Mesenchymal stem cell (in vitro differentiated cells and primary cell): ENCODE results near the gene METTL17.

ENCODE experiments used
- DNase-seq: peaks from one replicate; pipeline ENCODE4 v3.0.0-alpha.2; 2013
- H2AFZ ChIP-seq: one replicate; pipeline ENCODE4 v1.6.1; 2013; ENCODE audit warnings: low read depth, mild to moderate bottlenecking, control low read depth, inconsistent platforms, low read length, moderate library complexity
- H2AK5ac ChIP-seq: 2 replicates; pipeline ENCODE4 v1.6.1; 2013; ENCODE audit warnings: low read length, moderate library complexity, mild to moderate bottlenecking, inconsistent platforms; ENCODE audit not compliant: severe bottlenecking
- H2BK120ac ChIP-seq: one replicate; pipeline ENCODE4 v1.6.1; 2013; ENCODE audit warnings: low read depth, mild to moderate bottlenecking, inconsistent platforms, low read length, moderate library complexity
- H2BK12ac ChIP-seq, 2 experiments: one replicate each; pipeline ENCODE4 v1.6.1; 2013; ENCODE audit warnings: inconsistent platforms in 2 of 2, low read length in 2 of 2, mild to moderate bottlenecking in 2 of 2, moderate library complexity in 2 of 2, control low read depth in 1 of 2
- H2BK15ac ChIP-seq: one replicate; pipeline ENCODE4 v1.6.1; 2013; ENCODE audit warnings: mild to moderate bottlenecking, low read depth, inconsistent platforms; ENCODE audit not compliant: poor library complexity, severe bottlenecking
- H2BK5ac ChIP-seq: 2 replicates; pipeline ENCODE4 v1.6.1; 2013; ENCODE audit warnings: low read depth, mild to moderate bottlenecking, low read length, control low read depth, inconsistent platforms; ENCODE audit not compliant: poor library complexity, severe bottlenecking
- H3K14ac ChIP-seq, 2 experiments: one replicate each; pipeline ENCODE4 v1.6.1; 2013; ENCODE audit warnings: inconsistent platforms in 2 of 2, low read length in 2 of 2, control low read depth in 1 of 2, mild to moderate bottlenecking in 1 of 2, moderate library complexity in 1 of 2
- H3K18ac ChIP-seq, 2 experiments: one replicate each; pipeline ENCODE4 v1.6.1; 2013; ENCODE audit warnings: inconsistent platforms in 2 of 2, low read length in 2 of 2, control low read depth in 1 of 2, low read depth in 1 of 2, mild to moderate bottlenecking in 1 of 2
- H3K23ac ChIP-seq, 2 experiments: one replicate each; pipeline ENCODE4 v1.6.1; 2013; ENCODE audit warnings: inconsistent platforms in 2 of 2, low read length in 2 of 2, mild to moderate bottlenecking in 2 of 2, moderate library complexity in 2 of 2, control low read depth in 1 of 2
- H3K27ac ChIP-seq: 2 replicates; pipeline ENCODE4 v1.5.1; 2013; ENCODE audit warnings: mild to moderate bottlenecking, moderate library complexity, low read length, control low read depth, inconsistent platforms; ENCODE audit not compliant: poor library complexity, severe bottlenecking
- H3K27me3 ChIP-seq, 2 experiments: 2 replicates each; pipeline versions ENCODE4 v1.6.1 to v1.7.0; 2013; ENCODE audit warnings: low read length in 2 of 2, mild to moderate bottlenecking in 2 of 2, moderate library complexity in 2 of 2, control low read depth in 1 of 2, inconsistent platforms in 1 of 2; ENCODE audit not compliant: control insufficient read depth in 1 of 2, insufficient read depth in 1 of 2
- H3K36me3 ChIP-seq, 2 experiments: 2 replicates each; pipeline versions ENCODE4 v1.6.1 to v1.7.0; 2013; ENCODE audit warnings: low read length in 2 of 2, control low read depth in 1 of 2, inconsistent platforms in 1 of 2, low read depth in 1 of 2, mild to moderate bottlenecking in 1 of 2; ENCODE audit not compliant: insufficient read depth in 2 of 2, control insufficient read depth in 1 of 2
- H3K4ac ChIP-seq, 2 experiments: one replicate each; pipeline ENCODE4 v1.6.1; 2013; ENCODE audit warnings: inconsistent platforms in 2 of 2, low read length in 2 of 2, mild to moderate bottlenecking in 2 of 2, moderate library complexity in 2 of 2, control low read depth in 1 of 2, low read depth in 1 of 2
- H3K4me1 ChIP-seq: 2 replicates; pipeline ENCODE4 v1.6.1; 2013; ENCODE audit warnings: low read depth, low read length, control low read depth; ENCODE audit not compliant: control insufficient read depth, insufficient read depth
- H3K4me2 ChIP-seq: 2 replicates; pipeline ENCODE4 v1.6.1; 2013; ENCODE audit warnings: low read length, mild to moderate bottlenecking, inconsistent platforms; ENCODE audit not compliant: poor library complexity, severe bottlenecking
- H3K4me3 ChIP-seq, 2 experiments: 2 replicates each; pipeline versions ENCODE4 v1.5.1 to v1.7.0; 2013; ENCODE audit warnings: low read length in 2 of 2, mild to moderate bottlenecking in 2 of 2, control low read depth in 1 of 2, low read depth in 1 of 2; ENCODE audit not compliant: insufficient read depth in 1 of 2
- H3K79me1 ChIP-seq: replicated peaks from 2 replicates; pipeline ENCODE4 v1.6.1; 2013; ENCODE audit warnings: mild to moderate bottlenecking, control low read depth, low read length, inconsistent platforms; ENCODE audit not compliant: poor library complexity, severe bottlenecking
- H3K9ac ChIP-seq: 2 replicates; pipeline ENCODE4 v1.7.0; 2013; ENCODE audit warnings: mild to moderate bottlenecking, low read length, moderate library complexity
- H3K9me3 ChIP-seq: 2 replicates; pipeline ENCODE4 v1.7.0; 2013; ENCODE audit warnings: mild to moderate bottlenecking, low read length; ENCODE audit not compliant: control insufficient read depth
- H4K8ac ChIP-seq: one replicate; pipeline ENCODE4 v1.6.1; 2013; ENCODE audit warnings: inconsistent platforms, mild to moderate bottlenecking, low read length, moderate library complexity
- H4K91ac ChIP-seq: one replicate; pipeline ENCODE4 v1.6.1; 2013; ENCODE audit warnings: mild to moderate bottlenecking, low read length, inconsistent platforms
- WGBS: methylation state at CpG from one replicate; pipeline ENCODE4 v1.1.7; 2013; ENCODE audit warnings: mixed read lengths; 5-methylcytosine and 5-hydroxymethylcytosine counted together

Gene METTL17

GRCh38 chr14:21036751-21037150, 47.0 kb downstream of the METTL17 start:
- H2BK12ac ChIP-seq, result no peak overlapping the region
- no peak overlapping the region for H2BK15ac ChIP-seq
- no peaks in the 10 kb centered on the region for H3K36me3 ChIP-seq
- no peak overlapping the region for H4K8ac ChIP-seq
- H3K4me2 ChIP-seq, result no peak overlapping the region
- WGBS, result 86% methylated on average over 7 of the region's 7 CpGs
- peaks cover 2% of the 10 kb centered on the region for H3K4me1 ChIP-seq
- H4K91ac ChIP-seq, result no peak overlapping the region
- H2AK5ac ChIP-seq, result no peak overlapping the region
- H3K27ac ChIP-seq, result no peak overlapping the region
- no peak overlapping the region for H3K23ac ChIP-seq
- H3K79me1 ChIP-seq, result no peaks in the 10 kb centered on the region
- DNase-seq, result no peak
- no peak overlapping the region for H3K4ac ChIP-seq
- no peak overlapping the region for H3K14ac ChIP-seq
- no peak overlapping the region for H2BK5ac ChIP-seq
- peaks cover 24 to 42% of the 10 kb centered on the region in 2 experiments for H3K27me3 ChIP-seq
- H3K9ac ChIP-seq, result no peak overlapping the region
- no peaks in the 10 kb centered on the region for H3K9me3 ChIP-seq
- H3K4me3 ChIP-seq, result no peak overlapping the region
- no peak overlapping the region for H3K18ac ChIP-seq
- H2BK120ac ChIP-seq, result no peak overlapping the region
- no peak overlapping the region for H2AFZ ChIP-seq

- no peak overlapping the region for H2BK120ac ChIP-seq
- no peak overlapping the region for H4K91ac ChIP-seq
- no peak overlapping the region for H3K4me2 ChIP-seq
- H3K27me3 ChIP-seq, result peaks cover 21 to 38% of the 10 kb centered on the region in 2 experiments
- H3K18ac ChIP-seq, result no peak overlapping the region
- no peak overlapping the region for H2BK15ac ChIP-seq
- no peak for DNase-seq
- H3K4me3 ChIP-seq, result no peak overlapping the region
- H3K9me3 ChIP-seq, result no peaks in the 10 kb centered on the region
- no peaks in the 10 kb centered on the region for H3K79me1 ChIP-seq
- no peak overlapping the region for H2BK12ac ChIP-seq
- H3K4ac ChIP-seq, result no peak overlapping the region
- H3K27ac ChIP-seq, result no peak overlapping the region
- H3K36me3 ChIP-seq, result no peaks in the 10 kb centered on the region
- no peak overlapping the region for H4K8ac ChIP-seq
- H2BK5ac ChIP-seq, result no peak overlapping the region
- H3K9ac ChIP-seq, result no peak overlapping the region
- no peak overlapping the region for H2AFZ ChIP-seq
- no peak overlapping the region for H3K23ac ChIP-seq
- H3K14ac ChIP-seq, result no peak overlapping the region
- H2AK5ac ChIP-seq, result no peak overlapping the region
- H3K4me1 ChIP-seq, result peaks cover 2% of the 10 kb centered on the region
- WGBS, result 85% methylated on average over 1 of the region's 3 CpGs
Observed at GRCh38 chr14:21037156-21037555, 47.4 kb downstream of the METTL17 start.

GRCh38 chr14:21038441-21039422, 49.0 kb downstream of the METTL17 start:
- no peak overlapping the region for H3K4me3 ChIP-seq
- no peaks in the 10 kb centered on the region for H3K9me3 ChIP-seq
- no peak overlapping the region for H3K27ac ChIP-seq
- no peak overlapping the region for H4K91ac ChIP-seq
- 65% methylated on average over 7 of the region's 10 CpGs for WGBS
- H2BK120ac ChIP-seq, result no peak overlapping the region
- H2BK12ac ChIP-seq, result peak overlapping the region in 1 of 2 experiments; percentile 23
- H3K23ac ChIP-seq, result no peak overlapping the region
- H2BK5ac ChIP-seq, result no peak overlapping the region
- no peak overlapping the region for H4K8ac ChIP-seq
- no peaks in the 10 kb centered on the region for H3K79me1 ChIP-seq
- peak overlapping the region; percentile 47 for H2AFZ ChIP-seq
- H3K27me3 ChIP-seq, result peaks cover 16 to 22% of the 10 kb centered on the region in 2 experiments
- peaks cover 7% of the 10 kb centered on the region for H3K4me1 ChIP-seq
- DNase-seq, result peak; percentile 42
- no peak overlapping the region for H2BK15ac ChIP-seq
- no peaks in the 10 kb centered on the region for H3K36me3 ChIP-seq
- H3K18ac ChIP-seq, result no peak overlapping the region
- H2AK5ac ChIP-seq, result no peak overlapping the region
- peak overlapping the region in 1 of 2 experiments; percentile 20 for H3K4ac ChIP-seq
- H3K4me2 ChIP-seq, result no peak overlapping the region
- peak overlapping the region; percentile 43 for H3K9ac ChIP-seq
- no peak overlapping the region for H3K14ac ChIP-seq

GRCh38 chr14:21039585-21040369, 50.0 kb downstream of the METTL17 start:
- Histone ChIP-seq H3K4me3 (no peak overlapping the region), H2BK5ac (no peak overlapping the region), H4K91ac (no peak overlapping the region), H2BK120ac (no peak overlapping the region), H2AFZ (peak overlapping the region; percentile 56), H2AK5ac (no peak overlapping the region), H2BK12ac (peak overlapping the region in 1 of 2 experiments; percentile 33), H3K27me3 (peaks cover 5 to 20% of the 10 kb centered on the region in 2 experiments), H3K23ac (no peak overlapping the region), H3K27ac (no peak overlapping the region), H4K8ac (no peak overlapping the region), H3K79me1 (no peaks in the 10 kb centered on the region), H2BK15ac (no peak overlapping the region), H3K18ac (no peak overlapping the region), H3K9ac (peak overlapping the region; percentile 43), H3K4me2 (no peak overlapping the region), H3K14ac (no peak overlapping the region), H3K4me1 (peaks cover 7% of the 10 kb centered on the region), H3K4ac (no peak overlapping the region), H3K36me3 (no peaks in the 10 kb centered on the region), H3K9me3 (no peaks in the 10 kb centered on the region)
- 67% methylated on average over 7 of the region's 8 CpGs for WGBS
- DNase-seq, result peak; percentile 76
